Endothelial cell of umbilical vein (primary cell): ENCODE measurements around the gene PLD4. TPM values are rescaled to one million over a fixed set of nuclear protein-coding genes. Genes with fewer than 3 reads are reported as not detected.

ENCODE experiments used
- BruUV-seq: library from RNA; stranded (reverse); fragments of 400-500 nt; replicated peaks from 2 replicates; lab custom pipeline; 2021; lab: Mats Ljungman, UMichigan
- CTCF ChIA-PET: fragments of 300-600, 350-600 bp; sonication (Branson Sonifier 250); formaldehyde crosslinking; loops from one replicate; lab custom pipeline; 2021; ENCODE audit warnings: antibody characterized with exemption, inconsistent platforms; lab: Charles Lee
- POLR2A ChIA-PET: fragments of 300-600, 350-600 bp; sonication (Branson Sonifier 250); formaldehyde crosslinking; loops from one replicate; lab custom pipeline; 2021; ENCODE audit warnings: antibody characterized with exemption, inconsistent platforms; lab: Charles Lee
- DNase-seq: peaks from one replicate; pipeline ENCODE4 v3.0.0-alpha.2; 2011; ENCODE audit warnings: low read depth, low spot score
- FAIRE-seq: peaks from 2 replicates; lab custom pipeline; 2011; peaks lifted over from hg19 to GRCh38; lab: Jason Lieb, UNC
- H2AFZ ChIP-seq: 2 replicates; pipeline ENCODE4 v1.6.0; 2012; ENCODE audit warnings: low read depth, low read length, control low read depth, inconsistent platforms
- H3K27ac ChIP-seq: 2 replicates; pipeline ENCODE4 v1.5.1; 2011; ENCODE audit warnings: low read depth, mild to moderate bottlenecking, control low read depth, low read length, moderate library complexity; ENCODE audit not compliant: insufficient read depth
- H3K27me3 ChIP-seq, 2 experiments: 2 replicates each; pipeline versions ENCODE4 v1.6.0 to v1.6.1; 2011; ENCODE audit warnings: low read length in 2 of 2, mixed read lengths in 1 of 2; ENCODE audit not compliant: control insufficient read depth in 2 of 2, insufficient read depth in 2 of 2
- H3K36me3 ChIP-seq, 2 experiments: 2 replicates in 1 of 2; 3 replicates in 1 of 2; pipeline ENCODE4 v1.5.1; 2011; ENCODE audit warnings: low read length in 2 of 2, mild to moderate bottlenecking in 1 of 2, moderate library complexity in 1 of 2; ENCODE audit not compliant: control insufficient read depth in 2 of 2, insufficient read depth in 2 of 2; ENCODE audit errors: extremely low read depth in 1 of 2
- H3K4me1 ChIP-seq: 3 replicates; pipeline ENCODE4 v1.5.1; 2011; ENCODE audit warnings: mild to moderate bottlenecking, low read length; ENCODE audit not compliant: control insufficient read depth, insufficient read depth; ENCODE audit errors: extremely low read depth
- H3K4me2 ChIP-seq: 2 replicates; pipeline ENCODE4 v1.6.1; 2011; ENCODE audit warnings: low read length, control low read depth, mixed read lengths; ENCODE audit not compliant: insufficient read depth
- H3K4me3 ChIP-seq, 3 experiments: fragments of 200-600 bp in 1 of 3; sonication (generic), shearing (Covaris generic) in 1 of 3; replicated peaks in 1 of 3; 2 replicates each; pipeline ENCODE4 v1.5.1; 2011 to 2016; ENCODE audit warnings: control low read depth in 3 of 3, low read length in 3 of 3, mild to moderate bottlenecking in 2 of 3, inconsistent platforms in 1 of 3, low read depth in 1 of 3, moderate library complexity in 1 of 3; ENCODE audit not compliant: insufficient read depth in 1 of 3
- H3K79me2 ChIP-seq: 2 replicates; pipeline ENCODE4 v1.6.0; 2012; ENCODE audit warnings: low read length, inconsistent platforms; ENCODE audit not compliant: control insufficient read depth, insufficient read depth
- H3K9ac ChIP-seq: replicated peaks from 2 replicates; pipeline ENCODE3; 2011; ENCODE audit warnings: low read length, control low read depth; ENCODE audit not compliant: insufficient read depth; ENCODE audit errors: extremely low read depth
- H3K9me1 ChIP-seq: replicated peaks from 3 replicates; pipeline ENCODE4 v1.6.0; 2011; ENCODE audit warnings: mild to moderate bottlenecking, low read length; ENCODE audit not compliant: control insufficient read depth, insufficient read depth; ENCODE audit errors: extremely low read depth
- H3K9me3 ChIP-seq: replicated peaks from 2 replicates; pipeline ENCODE4 v1.5.1; 2012; ENCODE audit warnings: low read length, inconsistent platforms; ENCODE audit not compliant: control insufficient read depth, insufficient read depth
- H4K20me1 ChIP-seq: replicated peaks from 2 replicates; pipeline ENCODE3; 2011; ENCODE audit warnings: mild to moderate bottlenecking, low read length; ENCODE audit not compliant: control insufficient read depth, insufficient read depth; ENCODE audit errors: extremely low read depth
- EZH2 ChIP-seq: IDR thresholded peaks from 2 replicates; pipeline ENCODE4 v1.6.1; 2012; ENCODE audit warnings: borderline replicate concordance, low read depth, mild to moderate bottlenecking, moderate library complexity, low read length, inconsistent platforms; ENCODE audit not compliant: severe bottlenecking
- FOS ChIP-seq: IDR thresholded peaks from 2 replicates; pipeline ENCODE4 v1.6.1; 2011; ENCODE audit warnings: mild to moderate bottlenecking, low read length, moderate library complexity, borderline replicate concordance; ENCODE audit not compliant: insufficient read depth
- GATA2 ChIP-seq: IDR thresholded peaks from 2 replicates; pipeline ENCODE4 v1.7.0; 2011; ENCODE audit warnings: low read depth, mild to moderate bottlenecking, moderate library complexity, mixed read lengths, low read length; ENCODE audit not compliant: insufficient read length, insufficient read depth
- JUN ChIP-seq: IDR thresholded peaks from 2 replicates; pipeline ENCODE4 v1.6.1; 2011; ENCODE audit warnings: borderline replicate concordance, low read depth; ENCODE audit not compliant: insufficient read length, insufficient read depth
- MYC ChIP-seq: IDR thresholded peaks from one replicate; pipeline ENCODE4 v1.6.1; 2011; ENCODE audit warnings: mild to moderate bottlenecking, low read depth, low read length
- POLR2A ChIP-seq: IDR thresholded peaks from 2 replicates; pipeline ENCODE4 v1.6.1; 2012; ENCODE audit warnings: low read depth, mild to moderate bottlenecking, control low read depth, low read length
- POLR2AphosphoS5 ChIP-seq: IDR thresholded peaks from 2 replicates; pipeline ENCODE4 v1.6.1; 2012; ENCODE audit warnings: low read depth, mild to moderate bottlenecking, control low read depth, low read length, moderate library complexity; ENCODE audit not compliant: insufficient read depth
- dilution Hi-C: fragments of 300-500 bp; cut with MboI; formaldehyde crosslinking; loops from one replicate; pipeline ENCODE4 v1.15.0; 2019; ENCODE audit warnings: low sequenced_read_pairs; ENCODE audit not compliant: extremely low pct_ligation_motif_present
- intact Hi-C: fragments of 100-400 bp; cut with micrococcal nuclease; formaldehyde crosslinking; loops from one replicate; pipeline ENCODE4 v1.10.0; 2022
- polyA plus RNA-seq, 4 experiments: library from polyadenylated mRNA; depleted of rRNA in 3 of 4; stranded (reverse) in 3 of 4; unstranded in 1 of 4; fragments of >200 nt; gene quantifications; 2 replicates each; pipeline versions ENCODE4 v1.2.1 to v1.2.3, GENCODE V29; 2011 to 2012; ENCODE audit warnings: missing spikeins in 1 of 4
- total RNA-seq: library from RNA; stranded (reverse); gene quantifications from 2 replicates; pipeline ENCODE4 v1.2.3, GENCODE V29; 2021
- TF ChIP-seq, protein P1 (sequence below): IDR thresholded peaks from 2 replicates; pipeline ENCODE4 v1.6.1; 2011; ENCODE audit not compliant: insufficient read depth, insufficient read length
- TF ChIP-seq, protein P2 (sequence below), 2 donors: IDR thresholded peaks; 1 replicate in 1 of 2; 2 replicates in 1 of 2; pipeline ENCODE4 v1.5.1; 2011; ENCODE audit warnings: low read length in 2 of 2, mild to moderate bottlenecking in 2 of 2, moderate library complexity in 2 of 2, control low read depth in 1 of 2, inconsistent platforms in 1 of 2, low read depth in 1 of 2; ENCODE audit not compliant: insufficient read depth in 1 of 2; ENCODE audit errors: extremely low read depth in 1 of 2

PLD4 gene
- total and polyA plus RNA-seq, 2 donors (not counting 3 experiments of a cell fraction or from before 2014, with no cell fraction given): 0.01 to 0.11 TPM

DNA sequence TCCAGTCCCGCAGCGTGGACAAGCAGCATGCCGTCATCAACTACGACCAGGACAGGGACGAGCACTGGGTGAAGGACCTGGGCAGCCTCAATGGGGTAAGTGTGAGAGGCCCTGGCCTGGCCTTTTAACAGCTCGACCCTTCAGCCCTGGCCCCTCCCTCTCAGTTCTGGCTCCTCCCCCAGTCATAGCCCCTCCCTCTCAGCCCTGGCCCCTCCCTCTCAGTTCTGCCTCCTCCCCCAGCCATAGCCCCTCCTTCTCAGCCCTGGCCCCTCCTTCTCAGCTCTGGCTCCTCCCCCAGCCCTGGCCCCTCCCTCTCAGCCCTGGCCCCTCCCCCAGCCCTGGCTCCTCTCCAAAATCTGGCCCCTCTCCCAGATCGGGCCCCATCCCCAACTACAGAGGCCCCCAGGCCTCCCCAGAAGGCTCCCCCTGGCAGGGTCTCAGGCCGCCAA is 48.4 kb upstream of the PLD4 start:
- no peaks in the 10 kb centered on the region for H3K9me3 ChIP-seq
- BruUV-seq: no TSS peak
- no peaks in the 10 kb centered on the region for H3K9me1 ChIP-seq
- dilution Hi-C loops (no loop called here), intact Hi-C loops (no loop called here)
- TF ChIP-seq POLR2AphosphoS5 (no peak), GATA2 (no peak), JUN (no peak), EZH2 (no peak), MYC (no peak), FOS (no peak), POLR2A (no peak)
- TF ChIP-seq, protein P1, sequence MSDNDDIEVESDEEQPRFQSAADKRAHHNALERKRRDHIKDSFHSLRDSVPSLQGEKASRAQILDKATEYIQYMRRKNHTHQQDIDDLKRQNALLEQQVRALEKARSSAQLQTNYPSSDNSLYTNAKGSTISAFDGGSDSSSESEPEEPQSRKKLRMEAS: no peak
- TF ChIP-seq, protein P2, sequence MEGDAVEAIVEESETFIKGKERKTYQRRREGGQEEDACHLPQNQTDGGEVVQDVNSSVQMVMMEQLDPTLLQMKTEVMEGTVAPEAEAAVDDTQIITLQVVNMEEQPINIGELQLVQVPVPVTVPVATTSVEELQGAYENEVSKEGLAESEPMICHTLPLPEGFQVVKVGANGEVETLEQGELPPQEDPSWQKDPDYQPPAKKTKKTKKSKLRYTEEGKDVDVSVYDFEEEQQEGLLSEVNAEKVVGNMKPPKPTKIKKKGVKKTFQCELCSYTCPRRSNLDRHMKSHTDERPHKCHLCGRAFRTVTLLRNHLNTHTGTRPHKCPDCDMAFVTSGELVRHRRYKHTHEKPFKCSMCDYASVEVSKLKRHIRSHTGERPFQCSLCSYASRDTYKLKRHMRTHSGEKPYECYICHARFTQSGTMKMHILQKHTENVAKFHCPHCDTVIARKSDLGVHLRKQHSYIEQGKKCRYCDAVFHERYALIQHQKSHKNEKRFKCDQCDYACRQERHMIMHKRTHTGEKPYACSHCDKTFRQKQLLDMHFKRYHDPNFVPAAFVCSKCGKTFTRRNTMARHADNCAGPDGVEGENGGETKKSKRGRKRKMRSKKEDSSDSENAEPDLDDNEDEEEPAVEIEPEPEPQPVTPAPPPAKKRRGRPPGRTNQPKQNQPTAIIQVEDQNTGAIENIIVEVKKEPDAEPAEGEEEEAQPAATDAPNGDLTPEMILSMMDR (IDR thresholded peaks at IDR 0.05; ENCODE audit: extremely low read depth in 1 of 2, insufficient read depth in 1 of 2, low read depth in 1 of 2, low read length in 2 of 2): no peak
- H2AFZ ChIP-seq: no peak overlapping the region
- H3K9ac ChIP-seq: no peak overlapping the region
- H3K27ac ChIP-seq: no peak overlapping the region
- H3K36me3 ChIP-seq: peaks cover 0 to 17% of the 10 kb centered on the region in 2 experiments
- H3K4me2 ChIP-seq: no peak overlapping the region
- H3K79me2 ChIP-seq: no peaks in the 10 kb centered on the region
- POLR2A ChIA-PET: no interaction called here
- CTCF ChIA-PET: interaction anchor here (0.8 to 1.2 kb wide), 2 partner anchors 11 to 55 kb away, joined by 3 to 4 read pairs; partner anchors contain the start of gene CEP170B
- no peaks in the 10 kb centered on the region for H3K27me3 ChIP-seq
- DNase-seq (no peak), FAIRE-seq (peak; percentile 81)
- no peaks in the 10 kb centered on the region for H4K20me1 ChIP-seq
- no peak overlapping the region for H3K4me3 ChIP-seq
- no peaks in the 10 kb centered on the region for H3K4me1 ChIP-seq
